Dedifferentiated amniotic fluid mesenchymal stem cell (primary cell): ENCODE data around the gene BCAT1.
A peak's percentile ranks its signal among the peaks of the same experiment; 100 is the strongest.
"Not testable (repeated sequence)": the region's sequence is repeated elsewhere in the genome, so short reads cannot be mapped to it uniquely, and the experiment has no call there.

ENCODE experiments used
- DNase-seq: peaks from one replicate; pipeline ENCODE4 v3.0.0-alpha.2; 2016; ENCODE audit errors: extremely low spot score

The BCAT1 gene

DNA sequence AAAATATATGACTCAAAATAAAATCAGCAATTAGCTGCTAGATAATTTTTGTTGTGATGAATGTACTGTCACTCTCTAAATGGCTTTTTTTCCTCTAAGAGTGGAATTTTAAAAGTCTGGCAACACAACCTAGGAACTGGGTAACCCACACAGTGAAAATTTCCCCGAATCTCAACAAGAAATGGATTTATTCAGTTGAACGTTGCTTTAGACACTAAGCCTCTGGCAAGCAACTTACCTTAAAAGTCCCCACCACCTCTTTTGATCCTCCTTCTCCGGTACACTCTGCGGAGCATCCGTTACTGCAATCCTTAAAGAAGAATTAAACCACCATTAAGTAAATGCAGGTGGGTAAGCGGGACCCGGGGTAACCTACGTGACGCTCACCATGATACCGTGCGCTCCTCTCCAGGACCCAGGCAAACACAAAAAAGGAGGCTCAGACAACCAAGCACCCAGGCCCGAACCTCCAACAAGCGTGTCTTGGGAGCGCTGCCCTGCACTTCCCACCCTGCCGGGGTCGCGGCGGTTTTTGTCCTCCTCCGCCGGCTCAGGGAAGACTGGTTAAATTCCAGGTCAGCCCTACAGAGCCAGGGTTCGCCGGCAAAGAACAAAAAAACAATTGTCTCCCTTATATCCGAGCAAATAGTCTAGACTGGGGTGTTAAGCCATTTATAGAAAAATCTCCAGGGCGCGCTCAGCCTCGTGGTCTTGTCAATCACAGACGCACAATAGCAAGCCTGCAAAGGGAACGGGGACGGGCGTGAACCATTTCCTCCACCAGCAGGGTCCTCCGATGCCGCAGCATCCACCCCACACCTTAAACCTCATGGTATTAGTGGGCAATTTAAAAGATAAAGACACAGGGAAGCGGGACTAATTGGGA, 47.1 kb downstream of the BCAT1 start:
- DNase-seq: no peak

DNA sequence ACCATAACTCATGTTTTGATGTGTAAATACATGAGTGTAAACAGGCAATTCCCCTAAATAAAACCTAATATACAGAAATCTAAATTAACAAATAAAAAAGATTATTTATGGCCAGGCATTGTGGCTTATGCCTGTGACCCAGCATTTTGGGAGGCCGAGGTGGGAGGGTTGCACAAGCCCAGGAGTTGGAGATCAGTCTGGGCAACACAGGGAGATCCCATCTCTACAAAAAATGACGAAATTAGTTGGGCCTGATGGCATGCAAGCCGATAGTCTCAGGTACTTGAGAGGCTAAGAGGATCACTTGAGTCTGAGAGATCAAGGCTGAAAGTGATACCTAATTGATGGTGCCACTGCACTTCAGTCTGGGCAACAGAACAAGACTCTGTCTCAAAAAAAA, 48.7 kb downstream of the BCAT1 start:
- DNase-seq: no peak

DNA sequence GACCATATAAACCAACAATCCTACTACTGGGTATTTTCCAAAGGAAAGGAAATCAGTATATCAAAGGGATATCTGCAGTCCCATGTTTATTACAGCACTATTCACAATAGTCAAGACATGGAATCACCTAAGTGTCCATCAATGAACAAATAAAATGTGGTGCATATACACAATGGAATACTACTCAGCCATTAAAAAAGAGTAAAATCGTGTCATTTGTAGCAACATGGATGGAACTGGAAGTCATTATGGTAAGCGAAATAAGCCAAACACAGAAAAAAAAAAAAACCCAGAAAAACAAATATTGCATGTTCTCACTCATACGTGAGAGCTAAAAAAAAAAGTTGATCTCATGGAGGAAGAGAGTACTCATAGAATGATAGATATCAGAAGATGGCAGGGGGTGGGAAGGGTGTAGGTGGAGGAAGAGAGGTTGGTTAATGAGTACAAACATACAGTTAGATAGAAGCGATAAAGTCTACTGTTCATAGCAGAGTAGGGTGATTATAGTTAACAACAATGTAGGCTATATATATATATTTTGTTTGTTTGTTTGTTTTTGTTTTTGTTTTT, 49.3 kb downstream of the BCAT1 start:
- DNase-seq: no peak

DNA sequence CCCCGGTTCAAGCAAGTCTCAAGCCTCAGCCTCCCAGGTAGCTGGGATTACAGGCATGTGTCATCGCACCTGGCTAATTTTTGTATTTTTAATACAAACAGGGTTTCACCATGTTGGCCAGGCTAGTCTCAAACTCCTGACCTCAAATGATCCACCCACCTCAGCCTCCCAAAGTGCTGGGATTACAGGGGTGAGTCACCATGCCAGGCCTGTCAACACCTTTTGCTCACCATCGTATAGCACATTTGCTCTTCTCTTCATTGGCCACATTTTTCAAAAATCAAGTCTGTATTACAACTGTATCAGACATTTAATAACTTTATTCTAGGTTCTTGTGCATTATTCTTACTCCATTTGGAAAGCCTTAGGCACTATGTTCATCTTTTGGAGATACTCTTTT, 50.3 kb downstream of the BCAT1 start:
- DNase-seq: no peak

DNA sequence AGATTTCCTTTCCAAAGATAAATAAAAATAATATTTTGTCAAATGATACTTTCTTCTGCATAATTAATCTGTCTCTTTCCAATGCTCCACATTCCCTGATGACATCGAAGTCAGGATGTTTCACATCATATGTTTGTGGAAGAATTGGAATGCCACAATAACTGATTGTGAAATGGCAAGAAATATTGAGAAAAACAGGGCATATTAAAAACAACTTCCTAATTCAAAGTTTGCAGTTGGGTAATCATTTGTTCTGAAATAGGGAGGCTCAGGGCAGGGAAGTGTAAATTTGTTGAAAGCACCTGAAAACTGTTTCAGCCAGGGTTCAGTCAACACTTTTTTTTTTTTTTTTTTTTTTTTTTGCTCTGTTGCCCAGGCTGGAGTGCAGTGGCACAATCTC, 50.7 kb downstream of the BCAT1 start:
- no peak for DNase-seq

DNA sequence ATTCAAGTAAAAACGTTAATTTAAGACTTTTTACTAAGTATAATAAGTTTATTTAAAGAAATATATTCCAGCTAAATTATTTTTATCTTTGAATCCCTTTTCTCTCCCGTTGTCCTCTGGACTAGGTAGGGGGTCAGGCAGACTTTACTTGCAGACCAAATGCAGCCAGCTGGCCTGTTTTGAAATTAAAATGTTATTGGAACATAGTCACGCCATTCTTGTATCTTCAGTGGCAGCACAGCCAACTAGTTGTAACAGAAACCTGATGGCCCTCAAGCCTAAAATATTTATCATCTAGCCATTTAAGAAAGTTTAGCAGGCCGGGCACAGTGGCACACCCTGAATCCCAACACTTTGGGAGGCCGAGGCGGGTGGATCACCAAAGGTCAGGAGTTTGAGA, 52.7 kb downstream of the BCAT1 start:
- DNase-seq: no peak

DNA sequence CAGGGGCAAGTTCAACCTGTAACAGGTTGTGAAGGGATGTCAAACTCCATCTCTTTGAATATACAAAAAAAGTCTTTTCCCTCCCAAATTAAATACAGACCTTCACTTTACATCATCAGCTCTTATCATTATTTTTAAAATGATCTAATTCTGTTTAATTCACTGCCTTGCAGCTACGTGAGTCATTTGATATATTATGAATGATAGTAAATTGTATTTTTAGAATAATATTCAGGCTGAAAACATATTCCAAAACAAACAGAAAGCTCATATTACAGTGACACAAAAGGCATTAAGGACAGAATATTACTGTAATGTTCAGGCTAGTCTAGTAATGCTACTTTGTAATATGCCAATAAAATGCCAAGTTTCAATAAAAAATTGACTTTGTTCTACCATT, 53.3 kb downstream of the BCAT1 start:
- peak; percentile 38 for DNase-seq

DNA sequence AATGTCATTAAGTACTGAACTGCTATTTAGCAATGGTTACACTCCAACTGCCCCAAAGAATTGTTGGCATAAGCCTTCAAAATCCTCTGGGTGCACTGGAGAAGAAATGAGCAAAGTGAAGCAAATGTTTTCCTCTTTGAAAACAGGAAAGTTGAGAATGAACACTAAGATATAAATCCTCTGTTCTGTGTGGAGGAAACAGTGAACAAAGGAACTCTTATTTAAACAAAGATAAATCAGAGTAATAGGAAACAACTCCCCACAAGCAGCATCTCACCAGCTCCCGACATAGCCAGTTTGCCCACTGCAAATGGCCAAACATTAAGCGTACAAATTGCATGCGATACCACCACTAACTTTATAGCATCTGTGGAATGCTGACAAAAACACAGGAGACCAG, 54.0 kb downstream of the BCAT1 start:
- DNase-seq: no peak

DNA sequence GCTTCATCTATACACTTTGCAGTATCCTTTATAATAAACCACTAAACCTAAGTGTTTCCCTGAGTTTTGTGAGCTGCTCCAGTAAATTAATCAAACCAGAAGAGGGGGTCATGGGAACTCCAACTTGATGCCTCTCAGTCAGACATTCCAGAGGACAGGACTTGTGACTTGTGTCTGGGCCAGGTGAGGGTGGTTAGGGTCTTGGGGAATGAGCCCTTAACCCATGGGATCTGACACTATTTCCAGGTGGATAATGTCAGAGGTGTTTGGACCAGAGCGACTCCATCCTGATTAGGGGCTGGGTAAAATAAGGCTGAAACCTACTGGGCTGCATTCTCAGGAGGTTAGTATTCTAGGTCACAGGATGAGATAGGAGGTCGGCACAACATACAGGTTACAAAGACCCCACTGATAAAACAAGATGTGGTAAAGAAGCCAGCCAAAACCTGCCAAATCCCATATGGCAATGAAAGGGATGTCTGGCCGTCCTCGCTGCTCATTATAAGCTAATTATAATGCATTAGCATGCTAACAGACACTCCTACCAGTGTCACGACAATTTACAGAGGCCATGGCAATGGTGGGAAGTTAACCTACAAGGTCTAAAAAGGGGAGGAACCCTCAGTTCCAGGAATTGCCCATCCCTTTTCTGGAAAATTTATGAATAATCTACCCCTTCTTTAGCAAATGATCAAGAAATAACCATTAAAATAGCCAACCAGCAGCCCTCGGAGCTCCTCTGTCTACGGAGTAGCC, 58.7 kb downstream of the BCAT1 start:
- no peak for DNase-seq

DNA sequence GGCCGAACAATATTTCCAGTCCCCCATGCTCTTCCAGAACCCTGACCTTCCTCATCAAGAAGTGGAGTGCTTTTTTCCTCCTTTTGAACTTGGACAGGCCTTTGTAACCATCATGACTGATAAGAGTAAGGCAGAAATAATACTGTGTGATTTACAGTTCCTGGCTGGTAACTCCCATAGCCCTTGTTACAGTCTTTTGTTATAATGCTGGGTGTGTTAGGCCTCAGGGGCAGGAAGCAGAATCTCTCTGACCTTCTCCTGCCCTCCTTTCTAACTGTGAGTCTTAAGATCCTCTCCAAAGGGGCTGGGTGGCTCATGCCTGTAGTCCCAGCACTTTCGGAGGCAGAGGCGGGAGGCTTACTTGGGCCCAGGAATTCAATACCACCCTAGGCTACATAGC, 59.5 kb downstream of the BCAT1 start:
- no peak for DNase-seq

DNA sequence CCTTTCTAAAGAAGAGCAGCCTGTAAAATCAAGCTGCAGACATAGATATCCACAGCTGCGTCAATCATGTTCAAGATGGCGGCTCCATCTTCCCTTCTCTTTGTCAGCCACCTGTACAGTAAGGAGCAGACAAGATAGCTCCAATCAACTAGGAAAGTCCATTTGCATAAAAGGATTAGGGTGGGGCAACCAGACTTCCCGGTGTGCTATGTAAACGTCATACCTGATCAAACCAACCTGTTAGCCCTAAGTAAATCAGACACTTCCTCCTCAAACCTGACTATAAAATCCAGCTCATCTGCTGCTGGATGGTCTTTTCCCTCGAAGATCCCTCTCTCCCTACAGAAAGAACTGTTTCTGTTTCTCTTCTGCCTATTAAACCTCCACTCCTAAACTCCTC, 60.1 kb downstream of the BCAT1 start:
- no peak for DNase-seq

DNA sequence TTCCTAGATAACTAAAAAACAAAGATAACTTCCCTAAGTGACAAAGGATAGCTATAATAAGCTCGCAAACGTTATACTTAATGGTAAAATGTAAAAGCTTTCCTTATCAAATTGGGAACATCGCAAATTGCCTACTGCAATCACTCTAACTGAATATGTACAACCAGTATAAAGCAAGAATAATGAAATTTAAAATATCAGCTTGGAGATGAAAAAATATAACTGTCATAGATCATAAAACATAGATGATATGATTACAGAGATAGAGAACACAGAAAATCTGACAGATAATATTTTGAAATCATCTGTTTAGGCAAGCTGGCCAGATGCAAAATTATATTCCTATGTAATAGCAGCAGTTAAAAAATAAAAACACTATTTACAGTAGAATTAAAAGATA, 64.0 kb downstream of the BCAT1 start:
- no peak for DNase-seq

DNA sequence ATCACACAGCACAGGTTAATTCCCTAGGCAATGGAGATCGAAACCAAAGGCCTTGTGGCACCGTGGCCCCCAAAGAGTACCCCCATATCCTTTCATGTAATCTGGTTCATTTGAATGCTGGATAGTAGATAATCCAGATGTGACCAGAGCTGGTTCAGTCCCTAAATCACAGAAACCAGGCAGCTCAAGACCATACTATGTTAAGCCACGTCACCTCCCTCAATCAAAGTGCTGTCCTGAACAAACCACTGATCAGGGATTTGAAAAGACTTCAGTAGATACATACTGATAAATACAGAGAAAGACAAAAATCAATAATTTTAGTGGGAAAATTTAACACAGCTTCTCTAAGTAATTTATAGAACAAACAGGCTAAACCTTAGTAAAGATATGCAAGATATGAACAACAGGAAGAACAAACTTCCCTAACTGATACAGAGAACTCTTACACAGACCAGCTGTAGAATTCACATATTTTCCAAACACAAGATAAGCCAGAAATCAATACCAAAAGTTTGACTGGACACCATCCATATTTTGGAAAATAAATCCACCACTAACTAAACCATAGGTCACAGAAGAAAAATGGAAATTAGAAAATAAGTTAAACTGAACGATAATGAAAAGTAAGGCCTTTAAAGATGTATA, 67.1 kb downstream of the BCAT1 start:
- DNase-seq: no peak

DNA sequence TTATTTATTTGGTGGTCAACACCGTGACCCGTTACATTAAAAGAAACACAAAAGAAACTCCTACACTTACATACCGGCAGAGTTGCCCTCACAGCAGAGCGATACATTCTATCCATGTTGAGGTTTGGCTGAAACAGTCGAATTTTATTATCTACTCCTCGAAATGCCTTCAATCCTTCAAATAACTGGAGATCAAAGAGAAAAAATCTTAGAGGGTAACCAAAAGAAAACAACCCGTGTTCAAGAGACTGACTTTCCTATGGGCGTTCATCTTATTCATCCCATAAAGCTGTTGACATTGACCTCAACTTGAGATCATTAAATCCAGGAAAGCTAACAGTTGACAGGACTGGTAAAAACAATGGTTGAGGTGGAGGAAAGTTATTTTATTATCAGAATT, 67.7 kb downstream of the BCAT1 start:
- DNase-seq: no peak

DNA sequence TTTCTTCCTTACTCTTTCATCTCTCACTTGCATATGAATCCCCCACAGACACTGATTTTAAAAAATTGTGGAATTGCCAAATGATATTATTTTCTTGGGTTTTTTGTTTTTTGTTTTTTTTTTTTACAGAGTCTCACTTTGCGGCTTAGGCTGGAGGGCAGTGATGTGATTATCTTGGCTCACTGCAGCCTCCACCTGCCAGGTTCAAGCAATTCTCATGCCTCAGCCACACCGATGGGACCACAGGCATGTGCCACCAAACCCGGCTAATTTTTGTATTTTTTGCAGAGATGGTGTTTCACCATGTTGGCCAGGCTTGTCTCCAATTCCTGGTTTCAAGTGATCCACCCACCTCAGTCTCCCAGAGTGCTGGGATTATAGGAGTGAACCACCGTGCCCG, 68.2 kb downstream of the BCAT1 start:
- no peak for DNase-seq

DNA sequence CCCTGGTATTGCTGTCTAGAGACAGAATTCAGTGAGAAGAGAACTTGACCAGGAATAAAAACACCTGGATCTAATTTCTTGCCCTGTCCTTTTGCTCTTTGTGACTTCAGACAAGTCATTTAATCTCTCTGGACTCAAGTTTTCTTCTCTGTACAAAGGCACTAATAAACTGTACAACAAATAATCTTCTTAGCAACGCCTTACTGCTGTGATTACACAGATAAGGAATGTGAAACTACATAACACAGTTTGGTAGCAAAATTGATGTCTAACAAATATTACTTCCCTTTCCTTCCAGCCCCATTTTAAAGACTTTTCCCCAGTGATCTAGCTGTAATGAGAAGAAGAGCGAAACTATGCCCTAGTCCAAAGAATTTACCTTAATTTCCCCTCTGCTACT, 69.3 kb downstream of the BCAT1 start:
- DNase-seq: no peak

DNA sequence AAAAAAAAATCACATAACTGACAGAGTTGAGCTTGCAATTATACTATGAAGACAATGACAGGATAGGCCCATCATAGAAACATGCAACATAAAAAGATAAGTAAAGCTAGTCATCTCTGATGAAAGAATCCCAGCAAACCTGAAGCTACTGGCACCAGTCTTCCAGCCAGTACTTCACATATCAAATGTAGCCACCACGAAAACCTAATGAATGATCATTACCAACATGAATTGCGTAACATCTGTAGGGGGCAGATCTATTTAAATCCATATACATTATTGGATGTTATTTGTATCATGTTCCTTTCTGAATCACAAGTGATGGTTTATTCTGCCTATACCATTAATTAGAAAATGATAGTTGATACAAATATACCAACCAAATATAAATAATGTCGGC, 73.9 kb downstream of the BCAT1 start:
- DNase-seq: no peak

DNA sequence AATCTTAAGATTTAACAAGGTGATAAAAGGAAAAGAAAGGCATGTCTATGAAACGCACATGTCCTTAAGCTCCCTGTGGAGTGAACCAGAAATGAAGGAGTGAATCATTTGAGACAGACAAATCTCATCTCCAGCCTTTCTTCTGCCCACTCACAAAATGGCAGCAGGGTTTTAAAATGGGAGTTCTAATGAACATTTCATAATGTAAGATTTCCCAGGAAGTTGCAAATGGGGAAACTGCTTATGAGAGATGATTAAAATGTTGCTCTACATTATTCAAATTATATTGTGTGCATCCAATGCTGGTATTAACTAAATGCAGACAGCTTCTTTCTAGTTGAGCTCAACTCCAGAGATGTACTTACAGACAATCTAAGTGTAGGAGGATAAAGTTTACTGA, 76.7 kb downstream of the BCAT1 start:
- no peak for DNase-seq

DNA sequence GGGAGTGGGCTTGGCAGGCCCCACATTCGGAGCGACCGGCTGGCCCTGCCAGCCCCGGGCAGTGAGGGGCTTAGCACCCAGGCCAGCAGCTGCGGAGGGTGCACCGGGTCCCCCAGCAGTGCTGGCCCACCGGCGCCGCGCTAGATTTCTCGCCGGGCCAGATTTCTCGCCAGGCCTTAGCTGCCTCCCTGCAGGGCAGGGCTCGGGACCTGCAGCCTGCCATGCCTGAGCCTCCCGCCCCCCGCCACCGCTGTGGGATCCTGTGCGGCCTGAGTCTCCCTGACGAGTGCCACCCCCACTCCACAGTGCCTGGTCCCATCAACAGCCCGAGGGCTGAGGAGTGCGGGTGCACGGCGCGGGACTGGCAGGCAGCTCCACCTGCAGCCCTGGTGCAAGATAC, 82.8 kb downstream of the BCAT1 start:
- not testable (repeated sequence) for DNase-seq

DNA sequence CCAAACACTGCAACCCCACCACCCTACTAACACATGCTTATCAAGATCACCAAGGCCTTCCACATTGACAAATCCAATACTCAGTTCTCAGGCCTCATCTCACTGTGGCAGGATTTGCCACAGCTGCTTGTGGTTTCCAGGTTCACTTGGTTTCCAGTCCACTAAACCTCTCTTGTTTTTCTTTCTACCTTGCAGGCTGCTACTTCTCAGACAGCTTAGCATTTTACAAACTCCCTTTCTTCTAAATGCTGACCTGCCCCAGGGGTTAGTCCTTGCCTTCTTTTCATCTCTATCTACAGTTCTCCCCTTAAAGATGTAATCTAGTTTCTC, 84.1 kb downstream of the BCAT1 start:
- no peak for DNase-seq

DNA sequence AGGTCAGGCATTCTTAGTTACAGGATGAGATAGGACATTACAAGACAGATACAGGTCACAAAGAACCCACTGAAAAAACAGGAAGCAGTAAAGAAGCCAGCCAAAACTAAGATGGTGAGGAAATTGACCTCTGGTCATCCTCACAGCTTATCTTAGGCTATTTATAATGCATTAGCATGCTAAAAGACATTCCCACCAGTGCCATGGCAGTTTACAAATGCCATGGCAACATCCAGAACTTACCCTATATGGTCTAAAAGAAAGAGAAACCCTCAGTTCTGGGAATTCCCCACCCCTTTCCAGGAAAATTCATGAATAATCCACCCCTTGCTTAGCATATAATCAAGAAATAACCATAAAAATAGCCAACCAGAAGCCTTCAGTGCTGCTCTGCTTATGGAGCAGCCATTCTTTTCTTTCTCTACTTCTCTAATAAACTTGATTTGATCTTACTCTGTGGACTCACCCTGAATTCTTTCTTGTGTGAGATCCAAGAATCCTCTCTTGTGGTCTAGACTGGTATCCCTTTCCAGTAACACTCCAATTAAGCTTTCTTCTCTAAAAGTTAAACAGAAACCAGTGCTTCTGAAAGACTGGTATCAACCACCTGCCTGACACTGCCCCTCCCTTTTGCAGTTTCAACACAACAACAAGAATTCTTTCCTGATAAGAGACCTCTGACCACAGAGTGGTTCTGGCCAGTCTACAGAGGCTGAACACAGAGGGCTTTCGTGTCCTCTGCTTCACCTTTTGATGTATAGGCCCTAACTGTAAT, 86.9 kb downstream of the BCAT1 start:
- DNase-seq: no peak

DNA sequence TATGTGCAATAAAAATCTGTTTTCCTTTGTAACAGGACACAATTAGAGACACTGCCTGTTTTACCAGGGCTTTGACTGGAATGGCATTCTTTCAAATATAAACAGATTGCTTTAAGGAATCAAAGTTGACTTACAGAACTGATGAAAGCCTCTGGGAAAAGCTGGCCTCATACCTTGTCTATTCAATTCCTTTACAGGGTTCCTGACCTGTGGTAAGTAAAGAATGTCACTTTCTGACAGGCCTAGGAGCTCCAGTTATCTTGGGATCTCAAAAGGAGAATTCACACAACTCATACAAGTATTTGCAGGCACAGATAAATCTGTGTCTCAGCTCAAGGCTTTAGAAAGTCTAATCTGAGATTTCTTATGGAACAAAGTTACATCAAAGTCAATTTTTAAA, 88.4 kb downstream of the BCAT1 start:
- DNase-seq: no peak
